ENCODE results near the gene LPP. TPM values are rescaled to one million over a fixed set of nuclear protein-coding genes. Genes with fewer than 3 reads are reported as not detected.

LPP gene
- total RNA-seq, 3 donors from 2014 or later (not counting 1 experiment from before 2014, with no cell fraction given): 137 to 163 (median 149) TPM

DNA sequence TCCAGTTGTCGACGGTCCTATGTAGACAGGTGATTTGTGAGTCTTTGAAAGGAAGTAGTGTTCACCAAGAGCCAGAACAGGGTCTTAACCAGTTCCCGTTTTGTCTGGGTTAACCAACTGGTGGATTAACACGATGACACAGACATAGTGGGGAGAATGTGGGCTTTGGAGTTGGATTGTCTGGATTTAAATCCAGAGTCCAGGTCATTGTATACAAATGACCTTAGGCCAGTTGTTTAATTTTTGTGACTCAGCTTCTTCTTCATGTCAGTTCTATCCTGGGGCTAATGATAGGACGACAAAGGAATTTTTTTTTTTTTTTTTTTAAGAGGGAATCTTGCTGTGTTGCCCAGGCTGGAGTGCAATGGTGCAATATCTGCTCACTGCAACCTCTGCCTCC, 126.7 kb downstream of the LPP start:
- no peaks in the 10 kb centered on the region for H3K9me3 Mint-ChIP-seq
- intact Hi-C loops (cut with micrococcal nuclease): no loop called here

DNA sequence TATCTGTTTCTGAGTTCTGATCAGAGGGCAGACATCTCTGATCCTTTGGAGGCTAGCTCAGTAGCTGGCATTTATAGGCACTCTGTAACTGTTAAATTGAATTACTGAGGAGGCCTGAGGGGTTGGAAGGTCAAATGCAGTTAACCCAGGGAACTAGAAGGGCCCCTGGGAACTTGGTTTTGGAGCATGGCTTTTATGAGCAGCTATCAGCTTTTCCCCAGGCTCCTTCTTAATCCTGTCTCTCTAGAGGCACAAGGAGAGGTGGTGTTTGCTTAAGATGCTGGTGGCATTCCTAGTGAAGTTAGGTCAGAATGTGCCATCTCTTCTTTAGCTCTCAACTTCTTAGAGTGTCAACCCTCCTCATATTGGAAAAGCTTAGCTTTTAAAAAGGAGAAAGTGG, 128.9 kb downstream of the LPP start:
- Mint-ChIP-seq H3K9me3 (no peaks in the 10 kb centered on the region), H3K27ac (peak overlapping the region in 1 of 2 donors; percentile 6), H3K36me3 (no peaks in the 10 kb centered on the region), H3K4me1 (peaks cover 14 to 50% of the 10 kb centered on the region in 2 donors), H3K27me3 (ENCODE audit: low read depth in 2 of 2) (no peaks in the 10 kb centered on the region), H3K4me3 (no peak overlapping the region)
- ATAC-seq (no peak), DNase-seq (no peak)
- Histone ChIP-seq H3K4me1 (ENCODE audit: control insufficient read depth, insufficient read depth, low read length) (no peaks in the 10 kb centered on the region), H3K36me3 (ENCODE audit: control insufficient read depth, insufficient read depth, low read length) (no peaks in the 10 kb centered on the region), H3K4me3 (ENCODE audit: low read length) (no peak overlapping the region), H3K27me3 (ENCODE audit: control insufficient read depth, insufficient read depth, low read length) (no peaks in the 10 kb centered on the region), H3K27ac (ENCODE audit: low read length) (no peak overlapping the region), H3K9me3 (ENCODE audit: control insufficient read depth, insufficient read depth, low read length) (no peaks in the 10 kb centered on the region)
- TF ChIP-seq, protein P1, sequence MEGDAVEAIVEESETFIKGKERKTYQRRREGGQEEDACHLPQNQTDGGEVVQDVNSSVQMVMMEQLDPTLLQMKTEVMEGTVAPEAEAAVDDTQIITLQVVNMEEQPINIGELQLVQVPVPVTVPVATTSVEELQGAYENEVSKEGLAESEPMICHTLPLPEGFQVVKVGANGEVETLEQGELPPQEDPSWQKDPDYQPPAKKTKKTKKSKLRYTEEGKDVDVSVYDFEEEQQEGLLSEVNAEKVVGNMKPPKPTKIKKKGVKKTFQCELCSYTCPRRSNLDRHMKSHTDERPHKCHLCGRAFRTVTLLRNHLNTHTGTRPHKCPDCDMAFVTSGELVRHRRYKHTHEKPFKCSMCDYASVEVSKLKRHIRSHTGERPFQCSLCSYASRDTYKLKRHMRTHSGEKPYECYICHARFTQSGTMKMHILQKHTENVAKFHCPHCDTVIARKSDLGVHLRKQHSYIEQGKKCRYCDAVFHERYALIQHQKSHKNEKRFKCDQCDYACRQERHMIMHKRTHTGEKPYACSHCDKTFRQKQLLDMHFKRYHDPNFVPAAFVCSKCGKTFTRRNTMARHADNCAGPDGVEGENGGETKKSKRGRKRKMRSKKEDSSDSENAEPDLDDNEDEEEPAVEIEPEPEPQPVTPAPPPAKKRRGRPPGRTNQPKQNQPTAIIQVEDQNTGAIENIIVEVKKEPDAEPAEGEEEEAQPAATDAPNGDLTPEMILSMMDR (IDR thresholded peaks at IDR 0.05): no peak
- intact Hi-C loops (cut with micrococcal nuclease): no loop called here

More for the DNA sequence above, 126.7 kb downstream of the LPP start:
- H3K36me3 Mint-ChIP-seq: no peaks in the 10 kb centered on the region
- ATAC-seq (no peak), DNase-seq (no peak)
- Histone ChIP-seq H3K4me1 (ENCODE audit: control insufficient read depth, insufficient read depth, low read length) (no peaks in the 10 kb centered on the region), H3K27ac (ENCODE audit: low read length) (no peak overlapping the region), H3K36me3 (ENCODE audit: control insufficient read depth, insufficient read depth, low read length) (no peaks in the 10 kb centered on the region), H3K4me3 (ENCODE audit: low read length) (no peak overlapping the region), H3K9me3 (ENCODE audit: control insufficient read depth, insufficient read depth, low read length) (no peaks in the 10 kb centered on the region), H3K27me3 (ENCODE audit: control insufficient read depth, insufficient read depth, low read length) (no peaks in the 10 kb centered on the region)
- TF ChIP-seq, protein P1 (IDR thresholded peaks at IDR 0.05): no peak
- no peak overlapping the region for H3K27ac Mint-ChIP-seq
- 93% methylated on average over 5 of the region's 5 CpGs for WGBS (ENCODE audit: insufficient coverage)
- no peaks in the 10 kb centered on the region for H3K27me3 Mint-ChIP-seq (ENCODE audit: low read depth in 2 of 2)
- H3K4me3 Mint-ChIP-seq: no peak overlapping the region
- peaks cover 9 to 50% of the 10 kb centered on the region in 2 donors for H3K4me1 Mint-ChIP-seq

GRCh38 chr3:188283347-188283746, 129.4 kb downstream of the LPP start:
- H3K4me3 ChIP-seq (ENCODE audit: low read length): no peak overlapping the region

More at GRCh38 chr3:188283347-188283746, 129.4 kb downstream of the LPP start:
- 98% methylated on average over 4 of the region's 4 CpGs for WGBS (ENCODE audit: insufficient coverage)
- intact Hi-C loops (cut with micrococcal nuclease): no loop called here
- H3K9me3 Mint-ChIP-seq: no peaks in the 10 kb centered on the region
- no peak overlapping the region for H3K4me3 Mint-ChIP-seq
- no peaks in the 10 kb centered on the region for H3K36me3 Mint-ChIP-seq
- DNase-seq: no peak
- peak overlapping the region in 1 of 2 donors; percentile 6 for H3K27ac Mint-ChIP-seq
- Histone ChIP-seq H3K27me3 (ENCODE audit: control insufficient read depth, insufficient read depth, low read length) (no peaks in the 10 kb centered on the region), H3K27ac (ENCODE audit: low read length) (no peak overlapping the region), H3K36me3 (ENCODE audit: control insufficient read depth, insufficient read depth, low read length) (no peaks in the 10 kb centered on the region), H3K9me3 (ENCODE audit: control insufficient read depth, insufficient read depth, low read length) (no peaks in the 10 kb centered on the region), H3K4me1 (ENCODE audit: control insufficient read depth, insufficient read depth, low read length) (no peaks in the 10 kb centered on the region)
- no peaks in the 10 kb centered on the region for H3K27me3 Mint-ChIP-seq (ENCODE audit: low read depth in 2 of 2)
- TF ChIP-seq, protein P1 (IDR thresholded peaks at IDR 0.05): no peak
- ATAC-seq: no peak
- peaks cover 14 to 48% of the 10 kb centered on the region in 2 donors for H3K4me1 Mint-ChIP-seq
